ENCODE data around the gene LRRC8E. TPM values are rescaled to one million over a fixed set of nuclear protein-coding genes. Genes with fewer than 3 reads are reported as not detected.

LRRC8E gene
- total and polyA plus RNA-seq, 8 donors: 2.6 to 6.1 (median 4.7) TPM

DNA sequence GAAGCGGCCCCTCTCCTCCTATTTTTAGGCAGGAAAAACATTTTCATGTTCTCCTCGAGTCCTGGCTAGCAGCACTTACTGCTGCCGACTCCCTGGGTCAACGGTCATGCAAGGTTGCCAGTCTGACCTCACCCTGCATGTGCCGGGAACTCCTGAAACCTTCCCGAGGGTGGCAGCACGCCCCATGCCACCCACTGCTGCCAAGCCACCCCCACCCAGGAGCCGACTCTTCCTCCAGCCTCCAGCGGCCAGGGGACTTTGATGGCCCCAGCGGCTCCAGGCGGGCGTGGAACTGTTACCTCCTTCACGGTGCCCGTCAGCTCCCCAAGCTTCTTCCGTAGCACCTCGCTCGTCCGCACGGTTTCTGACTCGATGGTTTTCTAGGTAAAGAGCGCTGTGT is 46.5 kb downstream of the LRRC8E start:
- Histone ChIP-seq H3K9me3 (no peaks in the 10 kb centered on the region), H3K36me3 (peaks cover 5 to 66% (median 43%) of the 10 kb centered on the region in 3 donors), H3K4me3 (no peak overlapping the region), H3K4me1 (no peaks in the 10 kb centered on the region), H3K27ac (no peak overlapping the region), H3K27me3 (no peaks in the 10 kb centered on the region)
- peak in 1 of 4 donors; percentile 8 for ATAC-seq
- intact Hi-C loops (cut with DNase I): loop anchor here in 1 of 3 donors (5.0 kb wide), 1 partner anchor 202 kb away; the partner anchor contains the start of gene CLEC4G
- WGBS, 2 donors: 91% methylated on average over 21 of the region's 21 CpGs
- no peak for FAIRE-seq
- DNase-seq: peak in 2 of 6 donors; percentile 21 to 58
- TF ChIP-seq, protein P1, sequence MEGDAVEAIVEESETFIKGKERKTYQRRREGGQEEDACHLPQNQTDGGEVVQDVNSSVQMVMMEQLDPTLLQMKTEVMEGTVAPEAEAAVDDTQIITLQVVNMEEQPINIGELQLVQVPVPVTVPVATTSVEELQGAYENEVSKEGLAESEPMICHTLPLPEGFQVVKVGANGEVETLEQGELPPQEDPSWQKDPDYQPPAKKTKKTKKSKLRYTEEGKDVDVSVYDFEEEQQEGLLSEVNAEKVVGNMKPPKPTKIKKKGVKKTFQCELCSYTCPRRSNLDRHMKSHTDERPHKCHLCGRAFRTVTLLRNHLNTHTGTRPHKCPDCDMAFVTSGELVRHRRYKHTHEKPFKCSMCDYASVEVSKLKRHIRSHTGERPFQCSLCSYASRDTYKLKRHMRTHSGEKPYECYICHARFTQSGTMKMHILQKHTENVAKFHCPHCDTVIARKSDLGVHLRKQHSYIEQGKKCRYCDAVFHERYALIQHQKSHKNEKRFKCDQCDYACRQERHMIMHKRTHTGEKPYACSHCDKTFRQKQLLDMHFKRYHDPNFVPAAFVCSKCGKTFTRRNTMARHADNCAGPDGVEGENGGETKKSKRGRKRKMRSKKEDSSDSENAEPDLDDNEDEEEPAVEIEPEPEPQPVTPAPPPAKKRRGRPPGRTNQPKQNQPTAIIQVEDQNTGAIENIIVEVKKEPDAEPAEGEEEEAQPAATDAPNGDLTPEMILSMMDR (IDR thresholded peaks at IDR 0.05): no peak

DNA sequence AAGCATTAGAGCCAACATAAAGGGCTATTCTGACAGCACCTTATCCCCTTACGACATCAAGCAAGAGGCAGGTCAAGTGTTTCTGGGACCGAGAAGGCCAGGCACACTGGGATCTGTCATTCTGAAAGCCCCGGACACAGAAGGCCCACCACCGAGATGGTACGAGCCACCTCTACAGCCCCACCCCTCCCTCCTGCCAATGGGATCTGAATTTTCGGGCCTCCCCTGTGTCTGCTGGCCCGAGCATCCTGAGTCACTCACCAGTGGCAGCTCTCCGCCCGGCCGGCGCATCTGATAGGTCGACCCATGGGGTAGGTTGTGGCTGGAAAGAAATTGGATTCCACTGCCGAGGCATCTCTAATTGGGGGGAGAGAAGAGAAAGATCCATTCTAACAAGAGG is 52.5 kb downstream of the LRRC8E start:
- Histone ChIP-seq H3K4me3 (no peak overlapping the region), H3K27ac (no peak overlapping the region), H3K9me3 (no peaks in the 10 kb centered on the region), H3K36me3 (peaks cover 5 to 18% (median 7%) of the 10 kb centered on the region in 3 donors), H3K27me3 (no peaks in the 10 kb centered on the region), H3K4me1 (peaks cover 3 to 14% (median 5%) of the 10 kb centered on the region in 3 donors)
- 90 to 94% methylated on average over 13 of the region's 13 CpGs for WGBS, 2 donors
- no peak for ATAC-seq
- intact Hi-C loops (cut with DNase I): no loop called here
- TF ChIP-seq, protein P1 (IDR thresholded peaks at IDR 0.05): no peak
- peak in 2 of 6 donors; percentile 24 to 54 for DNase-seq
- no peak for FAIRE-seq

DNA sequence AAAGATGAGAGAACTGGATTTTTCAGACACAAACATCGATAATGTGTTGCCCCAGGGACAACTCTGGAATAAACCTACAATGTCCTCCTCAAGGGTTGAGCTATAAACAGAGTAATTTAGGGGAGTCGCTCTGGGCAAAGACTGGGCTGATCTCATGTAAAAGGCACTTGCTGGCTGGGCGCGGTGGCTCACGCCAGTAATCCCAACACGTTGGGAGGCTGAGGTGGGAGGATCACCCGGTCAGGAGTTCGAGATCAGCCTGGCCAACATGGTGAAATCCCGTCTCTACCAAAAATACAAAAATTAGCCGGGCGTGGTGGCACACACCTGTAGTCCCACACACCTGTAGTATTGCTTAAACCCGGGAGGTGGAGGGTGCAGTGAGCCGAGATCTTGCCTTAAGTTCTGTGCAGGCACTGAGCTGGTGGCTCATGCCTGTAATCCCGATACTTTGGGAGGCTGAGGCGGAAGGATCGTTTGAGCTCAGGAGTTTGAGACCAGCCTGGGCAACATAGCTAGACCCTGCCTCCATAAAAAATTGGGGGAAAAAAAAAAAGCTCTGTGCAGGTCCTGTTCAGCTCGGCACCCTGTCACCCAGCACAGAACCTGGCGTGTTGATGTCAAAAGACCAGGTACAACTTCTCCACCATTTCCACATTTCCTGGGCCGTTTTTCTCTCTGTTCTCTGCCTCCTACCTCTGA is 53.7 kb downstream of the LRRC8E start:
- Histone ChIP-seq H3K4me1 (peaks cover 3 to 14% (median 5%) of the 10 kb centered on the region in 3 donors), H3K4me3 (peak overlapping the region in 2 of 4 donors; percentile 91 to 99), H3K9me3 (no peaks in the 10 kb centered on the region), H3K27me3 (no peaks in the 10 kb centered on the region), H3K27ac (no peak overlapping the region), H3K36me3 (peaks cover 2 to 13% (median 4%) of the 10 kb centered on the region in 3 donors)
- 86 to 88% methylated on average over 19 of the region's 19 CpGs for WGBS, 2 donors
- intact Hi-C loops (cut with DNase I): no loop called here
- FAIRE-seq (no peak), DNase-seq (peak in 2 of 6 donors; percentile 13 to 33), ATAC-seq (no peak)
- TF ChIP-seq, protein P1 (IDR thresholded peaks at IDR 0.05): no peak

DNA sequence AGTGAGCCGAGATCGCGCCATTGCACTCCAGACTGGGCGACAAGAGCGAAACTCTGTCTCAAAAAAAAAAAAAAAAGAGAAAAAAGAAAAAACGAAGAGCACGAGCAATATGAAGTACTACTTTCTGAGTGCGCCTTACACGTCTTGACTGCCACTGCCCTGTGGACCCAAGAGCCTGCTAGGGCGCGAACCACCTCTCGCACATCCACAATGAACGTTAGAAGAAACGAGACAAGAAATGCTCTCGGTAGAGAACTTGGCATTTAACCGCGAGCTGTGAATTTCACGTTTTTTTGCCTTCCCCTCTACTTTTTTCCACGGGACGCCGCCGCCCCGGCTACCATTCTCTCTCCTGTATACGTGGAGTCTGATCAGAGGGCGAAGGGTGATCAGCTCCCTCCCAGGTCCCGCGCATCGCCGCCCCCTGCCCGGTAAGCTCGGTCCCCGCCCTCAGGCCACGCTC is 54.7 kb downstream of the LRRC8E start:
- TF ChIP-seq, protein P1 (IDR thresholded peaks at IDR 0.05): no peak
- Histone ChIP-seq H3K27ac (peak overlapping the region; percentile 96 to 99 (median 98)), H3K4me1 (peaks cover 3 to 14% (median 5%) of the 10 kb centered on the region in 3 donors), H3K9me3 (no peaks in the 10 kb centered on the region), H3K27me3 (no peaks in the 10 kb centered on the region), H3K4me3 (peak overlapping the region; percentile 60 to 99 (median 86)), H3K36me3 (peaks cover 0 to 3% (median under 1%) of the 10 kb centered on the region in 3 donors)
- intact Hi-C loops (cut with DNase I): no loop called here
- ATAC-seq (peak in 3 of 4 donors; percentile 13 to 20 (median 19)), DNase-seq (no peak), FAIRE-seq (no peak)
- WGBS, 2 donors: 0 to 2% methylated on average over 33 of the region's 33 CpGs

Measured in pancreas (tissue), 10 donors.